HepG2 (cell line): ENCODE results near the gene PARN. TPM values are rescaled to one million over a fixed set of nuclear protein-coding genes. Genes with fewer than 3 reads are reported as not detected.

Experiments
- ATAC-seq: fragments of 200-7000 bp; cut with Tn5 transposase; 3 replicates; pipeline ENCODE4 v1.9.1; 2020; ENCODE audit warnings: mild to moderate bottlenecking, moderate library complexity
- BruUV-seq: library from RNA; stranded (reverse); fragments of 400-500 nt; replicated peaks from 2 replicates; lab custom pipeline; 2021; lab: Mats Ljungman, UMichigan
- CTCF ChIA-PET: fragments of 300-600 bp; formaldehyde crosslinking; extraction: SDS; loops from one replicate; lab custom pipeline; 2021; ENCODE audit warnings: low total read pairs, inconsistent platforms, low intra/inter-chr PET ratio; lab: Yijun Ruan, JAX
- POLR2A ChIA-PET: fragments of 350-600 bp; sonication (Branson Sonifier 250); formaldehyde crosslinking; loops from one replicate; lab custom pipeline; 2020; ENCODE audit warnings: antibody characterized with exemption, inconsistent platforms; lab: Yijun Ruan, JAX
- DNase-seq: peaks from one replicate; pipeline ENCODE4 v3.0.0-alpha.2; 2015; ENCODE audit warnings: low spot score
- FAIRE-seq: peaks from 3 replicates; lab custom pipeline; 2011; peaks lifted over from hg19 to GRCh38; lab: Jason Lieb, UNC
- H2AFZ ChIP-seq: one replicate; pipeline ENCODE4 v1.6.1; 2011; ENCODE audit warnings: low read length, inconsistent platforms
- H3K27ac ChIP-seq: fragments of 300-600 bp; 3 replicates; pipeline ENCODE4 v1.8.0; 2011; ENCODE audit warnings: mixed run types, mild to moderate bottlenecking, mixed read lengths, low read length, inconsistent platforms; ENCODE audit not compliant: insufficient read depth; ENCODE audit errors: extremely low read length
- H3K27me3 ChIP-seq, 2 experiments: fragments of 200-600 bp in 1 of 2; 2 replicates in 1 of 2; 3 replicates in 1 of 2; pipeline versions ENCODE4 v1.6.0 to v1.8.0; 2011; ENCODE audit warnings: low read length in 2 of 2, mild to moderate bottlenecking in 2 of 2, moderate library complexity in 2 of 2, inconsistent platforms in 1 of 2; ENCODE audit not compliant: insufficient read depth in 2 of 2, control insufficient read depth in 1 of 2
- H3K36me3 ChIP-seq, 2 experiments: fragments of 200-600 bp in 1 of 2; replicated peaks in 1 of 2; 2 replicates in 1 of 2; 3 replicates in 1 of 2; pipeline versions ENCODE4 v1.5.1 to v1.8.0; 2011; ENCODE audit warnings: low read length in 2 of 2, inconsistent platforms in 1 of 2; ENCODE audit not compliant: insufficient read depth in 2 of 2, control insufficient read depth in 1 of 2
- H3K4me1 ChIP-seq: 2 replicates; pipeline ENCODE4 v1.5.1; 2012; ENCODE audit warnings: low read length, inconsistent platforms; ENCODE audit not compliant: insufficient read depth
- H3K4me2 ChIP-seq: 2 replicates; pipeline ENCODE4 v1.6.0; 2011; ENCODE audit warnings: low read depth, low read length, inconsistent platforms
- H3K4me3 ChIP-seq, 3 experiments: fragments of 200-600 bp in 1 of 3; sonication (generic), shearing (Covaris generic) in 1 of 3; replicated peaks in 1 of 3; 2 replicates each; pipeline ENCODE4 v1.5.1; 2011 to 2016; ENCODE audit warnings: low read length in 3 of 3, inconsistent platforms in 2 of 3, low read depth in 2 of 3, mild to moderate bottlenecking in 2 of 3, control low read depth in 1 of 3, mixed read lengths in 1 of 3; ENCODE audit not compliant: insufficient read depth in 1 of 3
- H3K79me2 ChIP-seq: one replicate; pipeline ENCODE4 v1.6.1; 2011; ENCODE audit warnings: low read length, inconsistent platforms; ENCODE audit not compliant: insufficient read depth
- H3K9ac ChIP-seq: 2 replicates; pipeline ENCODE4 v1.6.0; 2011; ENCODE audit warnings: mild to moderate bottlenecking, low read depth, low read length, inconsistent platforms; ENCODE audit not compliant: insufficient read depth
- H3K9me3 ChIP-seq: 2 replicates; pipeline ENCODE4 v1.5.1; 2012; ENCODE audit warnings: mild to moderate bottlenecking, low read length
- H4K20me1 ChIP-seq: 2 replicates; pipeline ENCODE4 v1.6.0; 2011; ENCODE audit warnings: inconsistent platforms, mild to moderate bottlenecking, low read length, moderate library complexity; ENCODE audit not compliant: insufficient read depth
- CHCHD3 ChIP-seq: sonication (generic); formaldehyde crosslinking; IDR thresholded peaks from 2 replicates; pipeline ENCODE4 v1.8.0; 2022; ENCODE audit warnings: mild to moderate bottlenecking, missing genetic modification reagents, moderate library complexity
- GMEB2 ChIP-seq: IDR thresholded peaks from 2 replicates; pipeline ENCODE4 v1.6.1; 2016; ENCODE audit warnings: missing biosample characterization, missing genetic modification reagents, low read depth
- MAF1 ChIP-seq: sonication (generic); formaldehyde crosslinking; IDR thresholded peaks from 2 replicates; pipeline ENCODE4 v1.5.0; 2020; ENCODE audit warnings: missing genetic modification reagents, borderline replicate concordance
- NAIF1 ChIP-seq: sonication (generic); formaldehyde crosslinking; IDR thresholded peaks from 2 replicates; pipeline ENCODE4 v1.5.0; 2020; ENCODE audit warnings: mild to moderate bottlenecking, missing genetic modification reagents, borderline replicate concordance
- RFX1 ChIP-seq: fragments of 450-650 bp; IDR thresholded peaks from 2 replicates; pipeline ENCODE4 v1.6.1; 2017
- TP53 ChIP-seq: sonication (generic); formaldehyde crosslinking; conservative IDR thresholded peaks from 2 replicates; pipeline ENCODE4 v1.4.0; 2020; ENCODE audit warnings: missing genetic modification reagents
- ZNF121 ChIP-seq: sonication (generic); formaldehyde crosslinking; IDR thresholded peaks from 2 replicates; pipeline ENCODE4 v1.5.0; 2020; ENCODE audit warnings: mild to moderate bottlenecking, missing genetic modification reagents
- ZNF816 ChIP-seq: sonication (generic); formaldehyde crosslinking; IDR thresholded peaks from 2 replicates; pipeline ENCODE4 v1.8.0; 2022; ENCODE audit warnings: missing genetic modification reagents, mild to moderate bottlenecking, borderline replicate concordance
- ZNF850 ChIP-seq: sonication (generic); formaldehyde crosslinking; conservative IDR thresholded peaks from 2 replicates; pipeline ENCODE4 v1.9.0; 2021; ENCODE audit warnings: mild to moderate bottlenecking, missing genetic modification reagents
- WGBS: methylation state at CpG from one replicate; pipeline ENCODE4 v1.1.6; 2017; ENCODE audit warnings: low lambda C conversion rate; 5-methylcytosine and 5-hydroxymethylcytosine counted together
- in situ Hi-C: cut with HindIII; loops from 2 replicates; pipeline ENCODE4 v1.10.0; 2017; ENCODE audit warnings: low pct_unique_long_range_greater_than_20kb; ENCODE audit not compliant: extremely low pct_ligation_motif_present
- intact Hi-C: fragments of 100-400 bp; cut with micrococcal nuclease; formaldehyde crosslinking; loops from one replicate; pipeline ENCODE4 v1.10.0; 2022; ENCODE audit not compliant: unreplicated experiment
- polyA plus RNA-seq, 8 experiments: library from polyadenylated mRNA; depleted of rRNA in 3 of 8; stranded (reverse) in 7 of 8; unstranded in 1 of 8; fragments of >200 nt; fragmentation: Illumina TruSeq in 4 of 8; extraction: Trizol in 4 of 8; gene quantifications; 2 replicates each; pipeline versions ENCODE4 v1.2.1 to v1.2.3, GENCODE V29; 2011 to 2016; ENCODE audit warnings: low read depth in 4 of 8, missing spikeins in 1 of 8, mixed read lengths in 1 of 8; ENCODE audit not compliant: insufficient read depth in 1 of 8
- total RNA-seq, 5 experiments: library from RNA; depleted of rRNA; stranded (reverse); fragments of >200 nt; fragmentation: Illumina TruSeq; extraction: Trizol; gene quantifications; 2 replicates each; pipeline ENCODE4 v1.2.3, GENCODE V29; 2016; ENCODE audit warnings: low read depth in 1 of 5
- TF ChIP-seq, protein P1 (sequence below): sonication (generic); formaldehyde crosslinking; IDR thresholded peaks from 2 replicates; pipeline ENCODE4 v1.4.0; 2020; ENCODE audit warnings: mild to moderate bottlenecking, missing genetic modification reagents
- TF ChIP-seq, protein P2 (sequence below): sonication (generic); formaldehyde crosslinking; IDR thresholded peaks from 2 replicates; pipeline ENCODE4; 2020; ENCODE audit warnings: missing genetic modification reagents, mild to moderate bottlenecking, borderline replicate concordance
- TF ChIP-seq, protein P3 (sequence below): sonication (generic); formaldehyde crosslinking; IDR thresholded peaks from 2 replicates; pipeline ENCODE4 v1.8.0; 2023; ENCODE audit warnings: mild to moderate bottlenecking, missing genetic modification reagents

Gene PARN
- total and polyA plus RNA-seq, 2 of the 13 experiments (the other 11 are each of a cell fraction or from before 2014, with no cell fraction given) = 13.3 to 47.6 TPM

- Histone ChIP-seq H3K4me2 (no peak overlapping the region), H3K27ac (no peak overlapping the region), H4K20me1 (no peaks in the 10 kb centered on the region), H3K36me3 (peaks cover 9 to 12% of the 10 kb centered on the region in 2 experiments), H3K9ac (no peak overlapping the region), H3K27me3 (no peaks in the 10 kb centered on the region), H3K79me2 (no peaks in the 10 kb centered on the region), H3K4me3 (no peak overlapping the region), H2AFZ (no peak overlapping the region), H3K4me1 (peaks cover 13% of the 10 kb centered on the region), H3K9me3 (no peaks in the 10 kb centered on the region)
- ChIA-PET POLR2A (no interaction called here), CTCF (no interaction called here)
- whole genome bisulfite sequencing = 96% methylated on average over 5 of the region's 5 CpGs
- FAIRE-seq = no peak
- intact Hi-C loops = no loop called here
- BruUV-seq = no TSS peak
- no peak for ATAC-seq
- no peak for DNase-seq
- in situ Hi-C loops = no loop called here
- TF ChIP-seq, protein P1, sequence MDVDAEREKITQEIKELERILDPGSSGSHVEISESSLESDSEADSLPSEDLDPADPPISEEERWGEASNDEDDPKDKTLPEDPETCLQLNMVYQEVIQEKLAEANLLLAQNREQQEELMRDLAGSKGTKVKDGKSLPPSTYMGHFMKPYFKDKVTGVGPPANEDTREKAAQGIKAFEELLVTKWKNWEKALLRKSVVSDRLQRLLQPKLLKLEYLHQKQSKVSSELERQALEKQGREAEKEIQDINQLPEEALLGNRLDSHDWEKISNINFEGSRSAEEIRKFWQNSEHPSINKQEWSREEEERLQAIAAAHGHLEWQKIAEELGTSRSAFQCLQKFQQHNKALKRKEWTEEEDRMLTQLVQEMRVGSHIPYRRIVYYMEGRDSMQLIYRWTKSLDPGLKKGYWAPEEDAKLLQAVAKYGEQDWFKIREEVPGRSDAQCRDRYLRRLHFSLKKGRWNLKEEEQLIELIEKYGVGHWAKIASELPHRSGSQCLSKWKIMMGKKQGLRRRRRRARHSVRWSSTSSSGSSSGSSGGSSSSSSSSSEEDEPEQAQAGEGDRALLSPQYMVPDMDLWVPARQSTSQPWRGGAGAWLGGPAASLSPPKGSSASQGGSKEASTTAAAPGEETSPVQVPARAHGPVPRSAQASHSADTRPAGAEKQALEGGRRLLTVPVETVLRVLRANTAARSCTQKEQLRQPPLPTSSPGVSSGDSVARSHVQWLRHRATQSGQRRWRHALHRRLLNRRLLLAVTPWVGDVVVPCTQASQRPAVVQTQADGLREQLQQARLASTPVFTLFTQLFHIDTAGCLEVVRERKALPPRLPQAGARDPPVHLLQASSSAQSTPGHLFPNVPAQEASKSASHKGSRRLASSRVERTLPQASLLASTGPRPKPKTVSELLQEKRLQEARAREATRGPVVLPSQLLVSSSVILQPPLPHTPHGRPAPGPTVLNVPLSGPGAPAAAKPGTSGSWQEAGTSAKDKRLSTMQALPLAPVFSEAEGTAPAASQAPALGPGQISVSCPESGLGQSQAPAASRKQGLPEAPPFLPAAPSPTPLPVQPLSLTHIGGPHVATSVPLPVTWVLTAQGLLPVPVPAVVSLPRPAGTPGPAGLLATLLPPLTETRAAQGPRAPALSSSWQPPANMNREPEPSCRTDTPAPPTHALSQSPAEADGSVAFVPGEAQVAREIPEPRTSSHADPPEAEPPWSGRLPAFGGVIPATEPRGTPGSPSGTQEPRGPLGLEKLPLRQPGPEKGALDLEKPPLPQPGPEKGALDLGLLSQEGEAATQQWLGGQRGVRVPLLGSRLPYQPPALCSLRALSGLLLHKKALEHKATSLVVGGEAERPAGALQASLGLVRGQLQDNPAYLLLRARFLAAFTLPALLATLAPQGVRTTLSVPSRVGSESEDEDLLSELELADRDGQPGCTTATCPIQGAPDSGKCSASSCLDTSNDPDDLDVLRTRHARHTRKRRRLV (CRISPR knock-in tag) = no peak
- TF ChIP-seq CHCHD3 (CRISPR knock-in tag) = no peak
- TF ChIP-seq, protein P2, sequence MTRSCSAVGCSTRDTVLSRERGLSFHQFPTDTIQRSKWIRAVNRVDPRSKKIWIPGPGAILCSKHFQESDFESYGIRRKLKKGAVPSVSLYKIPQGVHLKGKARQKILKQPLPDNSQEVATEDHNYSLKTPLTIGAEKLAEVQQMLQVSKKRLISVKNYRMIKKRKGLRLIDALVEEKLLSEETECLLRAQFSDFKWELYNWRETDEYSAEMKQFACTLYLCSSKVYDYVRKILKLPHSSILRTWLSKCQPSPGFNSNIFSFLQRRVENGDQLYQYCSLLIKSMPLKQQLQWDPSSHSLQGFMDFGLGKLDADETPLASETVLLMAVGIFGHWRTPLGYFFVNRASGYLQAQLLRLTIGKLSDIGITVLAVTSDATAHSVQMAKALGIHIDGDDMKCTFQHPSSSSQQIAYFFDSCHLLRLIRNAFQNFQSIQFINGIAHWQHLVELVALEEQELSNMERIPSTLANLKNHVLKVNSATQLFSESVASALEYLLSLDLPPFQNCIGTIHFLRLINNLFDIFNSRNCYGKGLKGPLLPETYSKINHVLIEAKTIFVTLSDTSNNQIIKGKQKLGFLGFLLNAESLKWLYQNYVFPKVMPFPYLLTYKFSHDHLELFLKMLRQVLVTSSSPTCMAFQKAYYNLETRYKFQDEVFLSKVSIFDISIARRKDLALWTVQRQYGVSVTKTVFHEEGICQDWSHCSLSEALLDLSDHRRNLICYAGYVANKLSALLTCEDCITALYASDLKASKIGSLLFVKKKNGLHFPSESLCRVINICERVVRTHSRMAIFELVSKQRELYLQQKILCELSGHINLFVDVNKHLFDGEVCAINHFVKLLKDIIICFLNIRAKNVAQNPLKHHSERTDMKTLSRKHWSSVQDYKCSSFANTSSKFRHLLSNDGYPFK = no peak
- TF ChIP-seq GMEB2 (CRISPR knock-in tag) = no peak
- TF ChIP-seq MAF1 (CRISPR knock-in tag) = no peak
- TF ChIP-seq RFX1 = no peak
- TF ChIP-seq ZNF850 (CRISPR knock-in tag) = 0 out of 2 replicates have a peak, but pooled peaks have one; percentile 40
- TF ChIP-seq, protein P3, sequence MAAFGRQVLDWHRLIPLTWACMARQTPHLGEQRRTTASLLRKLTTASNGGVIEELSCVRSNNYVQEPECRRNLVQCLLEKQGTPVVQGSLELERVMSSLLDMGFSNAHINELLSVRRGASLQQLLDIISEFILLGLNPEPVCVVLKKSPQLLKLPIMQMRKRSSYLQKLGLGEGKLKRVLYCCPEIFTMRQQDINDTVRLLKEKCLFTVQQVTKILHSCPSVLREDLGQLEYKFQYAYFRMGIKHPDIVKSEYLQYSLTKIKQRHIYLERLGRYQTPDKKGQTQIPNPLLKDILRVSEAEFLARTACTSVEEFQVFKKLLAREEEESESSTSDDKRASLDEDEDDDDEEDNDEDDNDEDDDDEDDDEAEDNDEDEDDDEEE (CRISPR knock-in tag) = no peak
- no peak for TF ChIP-seq NAIF1 (CRISPR knock-in tag)
- TF ChIP-seq ZNF121 = no peak
- TF ChIP-seq TP53 (CRISPR knock-in tag) = no peak
- 0 out of 2 replicates have a peak, but pooled peaks have one; percentile 31 for TF ChIP-seq ZNF816 (CRISPR knock-in tag)
Measured at GRCh38 chr16:14448879-14449278, 181.2 kb downstream of the PARN start.
